NCI-H524 (cell line): ENCODE results near the gene PDE4D.
A peak's percentile ranks its signal among the peaks of the same experiment; 100 is the strongest.

Source experiments
- DNase-seq, 2 experiments: peaks; one replicate each; lab custom pipeline; 2025; lab: John Stamatoyannopoulos, UW

The PDE4D gene

DNA sequence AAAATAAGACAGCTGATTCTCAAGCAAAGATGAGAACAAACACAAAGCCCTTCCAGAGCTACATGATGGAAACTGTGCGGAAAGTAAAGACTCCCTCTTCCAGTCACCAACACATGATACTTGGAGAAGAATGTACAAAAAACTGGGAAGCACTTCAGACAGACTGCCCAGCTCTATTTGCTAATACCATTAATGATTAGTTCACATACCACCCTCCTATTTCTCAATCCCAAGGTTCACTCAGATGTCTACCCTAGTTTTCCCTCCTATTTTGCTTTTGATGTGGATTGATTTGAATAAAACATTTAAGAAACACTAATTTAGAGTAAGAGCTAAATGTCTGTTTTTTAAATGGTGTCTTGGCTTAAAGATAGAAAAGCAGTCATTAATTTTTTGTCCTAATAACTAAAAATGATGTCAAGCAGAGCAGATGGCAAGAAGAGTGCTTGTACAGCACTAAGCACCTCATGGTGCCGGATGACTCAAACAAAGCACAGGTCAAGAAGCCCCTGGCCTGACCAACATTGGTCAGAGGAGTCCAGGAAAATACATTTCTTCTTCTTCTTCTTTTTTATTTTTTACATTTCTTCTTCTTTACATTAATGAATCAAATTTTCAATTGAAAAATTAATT, 639.4 kb downstream of the PDE4D start:
- DNase-seq, result peak; percentile 24 to 45

GRCh38 chr5:59253625-59254024, 639.9 kb downstream of the PDE4D start:
- DNase-seq, result no peak

GRCh38 chr5:59251627-59252026, 641.9 kb downstream of the PDE4D start:
- DNase-seq, result no peak

- no peak for DNase-seq
These were observed 643.8 kb downstream of the PDE4D start for GRCh38 chr5:59249726-59250125.

GRCh38 chr5:59249160-59249559, 644.4 kb downstream of the PDE4D start:
- DNase-seq, result no peak

DNA sequence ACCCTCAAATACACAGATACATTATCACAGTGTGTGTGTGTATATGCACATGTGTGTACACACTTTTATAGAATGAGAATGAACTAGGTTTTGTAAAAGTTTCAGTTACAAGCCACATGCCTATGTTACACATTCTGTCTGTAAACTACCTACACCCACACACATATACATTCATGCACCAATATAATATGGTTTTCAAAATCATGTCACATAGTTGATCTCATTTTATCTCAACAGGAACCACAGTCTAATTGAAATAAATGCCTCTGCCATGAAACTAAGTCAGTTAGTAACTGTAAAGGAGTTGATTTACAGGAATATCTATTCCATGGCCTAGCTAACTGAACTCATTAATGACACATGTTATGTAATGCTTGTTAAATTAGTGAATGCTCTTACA, 646.6 kb downstream of the PDE4D start:
- no peak for DNase-seq

GRCh38 chr5:59246145-59246869, 647.2 kb downstream of the PDE4D start:
- DNase-seq, result peak in 1 of 2 experiments; percentile 58

GRCh38 chr5:59245198-59245597, 648.3 kb downstream of the PDE4D start:
- DNase-seq, result no peak

DNA sequence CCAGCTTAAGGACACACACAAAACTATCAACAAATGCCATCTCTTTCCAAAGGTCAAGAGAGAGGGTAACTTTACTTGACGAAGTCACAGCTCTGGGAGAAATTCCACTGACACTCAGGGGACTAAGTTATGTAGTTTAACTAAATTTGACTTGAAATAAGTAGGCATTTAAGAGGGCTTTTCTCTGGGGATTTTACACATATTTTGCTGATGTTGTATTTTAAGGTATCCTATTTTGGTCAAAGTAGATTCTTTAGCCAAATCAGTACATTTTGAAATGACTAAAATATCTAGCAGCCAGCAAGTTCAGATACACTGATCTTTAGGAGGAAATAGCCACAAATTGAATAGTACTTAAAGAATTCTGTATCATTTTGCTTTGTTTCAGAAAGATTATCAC, 652.0 kb downstream of the PDE4D start:
- DNase-seq, result no peak

DNA sequence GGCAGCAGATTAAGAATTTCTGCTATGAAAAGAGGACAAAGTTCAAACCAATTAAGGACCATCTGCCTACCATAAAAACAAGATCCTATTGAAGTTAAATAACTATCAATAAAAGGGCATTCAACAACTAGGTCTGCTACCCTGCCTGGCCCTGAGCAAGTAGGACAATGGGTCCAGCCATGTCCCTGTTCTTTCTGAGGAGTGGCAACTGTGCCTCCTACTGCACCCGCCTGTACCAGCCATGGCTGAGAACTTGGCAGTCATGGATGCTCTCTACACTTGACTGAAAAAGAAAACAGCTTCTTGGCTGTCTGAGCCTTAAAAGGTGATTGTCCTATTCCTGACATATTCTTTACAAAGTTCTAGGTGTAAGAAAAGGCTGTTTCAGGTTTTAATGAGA, 652.4 kb downstream of the PDE4D start:
- peak in 1 of 2 experiments; percentile 17 for DNase-seq

DNA sequence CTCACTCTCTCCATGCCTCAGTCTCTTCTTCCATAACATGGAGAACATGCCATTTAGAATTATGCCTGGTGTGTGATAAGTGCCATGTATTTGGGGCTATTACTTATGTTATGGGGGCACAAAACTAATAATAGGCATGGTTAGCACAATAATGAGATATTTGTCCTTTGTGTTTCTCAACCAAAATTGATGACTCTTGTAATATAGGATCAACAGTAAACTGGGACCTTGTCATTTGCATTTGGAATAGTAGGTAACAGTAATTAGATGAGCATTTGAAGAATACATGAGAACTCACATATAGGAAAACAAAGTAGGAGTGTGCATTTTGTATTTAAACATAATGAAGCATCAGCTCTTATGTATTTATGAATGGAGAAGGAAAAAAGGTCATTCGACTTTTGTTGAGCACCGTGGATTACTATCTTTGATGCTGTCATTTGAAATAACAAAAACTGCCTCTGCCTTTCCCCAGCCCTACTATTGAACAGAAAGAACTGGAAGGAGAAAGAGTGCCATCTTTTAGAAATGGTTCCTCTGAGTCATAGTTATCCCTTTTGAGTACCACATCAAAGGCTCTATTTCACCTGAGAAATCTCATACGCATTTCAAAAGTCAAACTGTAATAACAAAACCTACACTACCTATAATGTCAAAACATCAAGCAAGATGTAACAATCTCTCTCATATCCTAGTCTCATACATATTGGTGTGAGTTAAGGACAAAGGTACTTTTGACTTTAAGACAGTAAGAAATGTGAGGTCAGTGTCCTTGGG, 655.2 kb downstream of the PDE4D start:
- DNase-seq, result no peak

DNA sequence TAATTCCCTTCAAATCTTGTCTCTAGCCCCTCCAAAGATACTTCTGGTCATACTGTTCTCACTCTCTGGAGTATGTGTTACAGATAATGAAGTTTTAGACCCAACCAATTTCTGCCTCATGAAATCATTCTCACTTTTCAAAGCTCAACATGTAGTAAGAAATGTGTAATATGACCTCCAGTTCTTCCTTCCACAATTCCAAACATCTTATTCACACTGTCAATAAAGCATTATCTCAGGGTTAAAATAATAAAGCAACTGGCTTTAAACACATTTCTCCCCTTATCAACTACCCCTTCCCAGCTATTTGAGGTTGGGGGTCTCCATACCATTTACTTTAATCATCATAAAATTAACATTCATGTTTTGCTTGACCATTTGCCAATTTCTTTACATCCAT, 656.5 kb downstream of the PDE4D start:
- DNase-seq, result no peak

- no peak for DNase-seq
These were observed 657.1 kb downstream of the PDE4D start for GRCh38 chr5:59236448-59236847.

- DNase-seq, result no peak
These were observed 659.3 kb downstream of the PDE4D start for GRCh38 chr5:59234236-59234635.

DNA sequence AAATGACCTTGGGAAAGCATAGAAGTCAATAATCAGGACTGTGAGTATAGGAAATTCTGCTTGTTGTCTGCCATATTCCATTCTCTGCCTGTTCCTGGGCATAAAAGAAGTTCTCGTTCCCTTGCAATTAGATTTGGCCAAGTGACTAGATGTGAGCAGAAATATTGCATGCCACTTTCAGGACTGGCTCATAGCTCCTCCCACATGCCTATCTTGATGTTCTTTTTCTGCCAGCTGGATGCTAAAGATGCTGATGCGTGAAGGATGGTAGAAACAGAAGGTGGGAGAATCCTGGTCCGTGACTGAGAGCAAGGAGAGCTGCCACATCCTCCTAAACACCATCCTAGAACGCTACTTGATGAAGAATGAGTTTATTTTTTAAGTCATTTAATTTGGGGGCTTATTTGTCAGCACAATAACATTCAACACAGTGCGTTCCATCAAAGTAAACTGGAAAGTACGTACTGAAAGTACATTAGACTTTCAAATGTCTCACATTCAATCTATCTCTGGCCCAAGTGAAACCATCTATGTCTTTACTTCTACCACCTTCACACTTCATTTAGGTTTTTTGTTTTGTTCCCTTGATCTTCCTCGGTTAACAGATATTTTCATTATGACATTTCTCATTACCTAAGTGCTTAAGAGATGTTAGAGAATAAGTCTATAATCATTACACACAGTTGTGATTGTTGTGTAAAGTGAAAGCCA, 662.1 kb downstream of the PDE4D start:
- DNase-seq, result no peak

DNA sequence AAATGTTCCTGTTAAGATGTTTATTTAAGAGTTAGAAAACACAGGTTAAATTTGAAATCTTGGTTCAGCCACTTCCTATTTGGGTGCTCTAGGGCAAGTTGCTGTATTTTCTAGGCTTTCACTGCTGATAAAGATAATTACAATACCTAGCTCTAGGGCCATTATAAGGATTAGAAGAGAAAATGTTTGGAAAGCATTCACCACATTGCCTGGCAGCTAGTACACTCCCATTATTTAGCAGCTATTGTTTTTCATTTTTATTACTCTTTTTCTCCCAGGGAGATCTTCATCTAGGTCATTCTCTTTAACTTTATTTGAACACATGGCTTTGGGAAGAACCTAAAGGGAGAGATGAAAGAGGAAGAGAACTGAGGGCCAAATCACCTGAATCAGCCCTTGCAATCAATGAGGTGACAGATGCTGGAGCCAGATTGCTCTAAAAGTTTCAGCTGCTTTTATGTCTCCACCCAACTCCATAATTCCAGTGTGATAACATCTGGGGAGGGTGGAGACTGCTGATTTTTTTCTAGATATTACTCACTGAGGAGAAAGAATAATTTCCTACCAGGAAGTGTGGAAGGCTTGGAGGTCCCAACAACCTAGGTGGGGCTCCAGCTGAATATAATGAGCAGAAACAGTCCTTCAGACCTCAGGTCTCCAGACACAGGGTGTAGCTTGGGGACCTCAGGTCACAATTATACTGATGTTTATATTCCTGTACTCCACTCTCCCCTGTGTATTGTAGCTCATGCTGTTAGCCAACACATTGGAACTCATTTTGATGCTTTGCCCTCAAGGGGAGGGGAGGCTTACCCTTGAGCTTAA, 670.6 kb downstream of the PDE4D start:
- peak; percentile 74 to 86 for DNase-seq

- peak in 1 of 2 experiments; percentile 10 for DNase-seq
These were observed 671.8 kb downstream of the PDE4D start for GRCh38 chr5:59221769-59222168.

- DNase-seq, result peak in 1 of 2 experiments; percentile 29
These were observed 675.0 kb downstream of the PDE4D start for GRCh38 chr5:59218424-59219045.

GRCh38 chr5:59216841-59217240, 676.7 kb downstream of the PDE4D start:
- DNase-seq, result no peak

- no peak for DNase-seq
These were observed 680.9 kb downstream of the PDE4D start for GRCh38 chr5:59212596-59212995.
